Stimulated activated naive CD4-positive, alpha-beta T cell treated with Interleukin-2 at 50 U/mL for 16 hours (primary cell): ENCODE measurements around the gene OTOP3.

Experiments
- DNase-seq: peaks from one replicate; lab custom pipeline; 2025; lab: John Stamatoyannopoulos, UW

The OTOP3 gene

DNA sequence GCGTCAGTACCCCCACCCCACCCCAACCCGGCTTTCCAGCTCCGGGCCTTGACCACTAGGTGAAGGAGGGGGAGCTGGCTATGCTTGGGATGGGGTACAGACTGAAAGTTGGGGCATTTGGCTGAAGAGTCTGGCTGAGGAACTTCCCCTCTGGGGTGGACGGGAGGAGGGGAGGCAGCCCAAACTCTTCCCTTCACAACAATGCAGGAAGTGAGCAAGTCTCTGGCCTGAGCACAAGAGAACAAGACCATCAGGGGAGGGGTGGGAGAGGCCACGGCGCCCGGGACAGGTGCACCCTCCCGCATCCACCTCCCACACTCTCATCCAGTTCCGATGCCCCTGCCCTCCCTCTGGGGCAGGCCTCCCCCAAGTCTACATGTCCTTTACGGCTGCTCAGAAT lies 18.3 kb upstream of the OTOP3 start:
- DNase-seq = no peak

- no peak for DNase-seq
Observed at GRCh38 chr17:74918906-74919305, 16.8 kb upstream of the OTOP3 start.

- no peak for DNase-seq
Observed at GRCh38 chr17:74919440-74920305, 16.0 kb upstream of the OTOP3 start.

DNA sequence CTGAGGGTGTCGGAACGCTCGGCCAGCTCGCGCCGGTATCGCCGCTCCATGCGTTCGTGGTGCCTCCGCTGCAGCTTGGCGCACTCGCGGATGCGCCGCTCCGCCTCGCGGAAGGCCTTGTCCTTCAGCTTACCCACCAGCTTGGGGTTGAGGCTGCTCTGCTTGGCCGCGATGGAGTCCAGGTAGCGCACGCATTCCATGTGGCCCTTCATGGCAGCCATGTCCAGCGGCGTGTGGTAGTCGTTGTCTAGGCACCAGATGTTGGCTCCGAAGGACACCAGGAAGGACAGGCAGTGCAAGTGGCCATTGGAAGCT lies 15.4 kb upstream of the OTOP3 start:
- DNase-seq = no peak

DNA sequence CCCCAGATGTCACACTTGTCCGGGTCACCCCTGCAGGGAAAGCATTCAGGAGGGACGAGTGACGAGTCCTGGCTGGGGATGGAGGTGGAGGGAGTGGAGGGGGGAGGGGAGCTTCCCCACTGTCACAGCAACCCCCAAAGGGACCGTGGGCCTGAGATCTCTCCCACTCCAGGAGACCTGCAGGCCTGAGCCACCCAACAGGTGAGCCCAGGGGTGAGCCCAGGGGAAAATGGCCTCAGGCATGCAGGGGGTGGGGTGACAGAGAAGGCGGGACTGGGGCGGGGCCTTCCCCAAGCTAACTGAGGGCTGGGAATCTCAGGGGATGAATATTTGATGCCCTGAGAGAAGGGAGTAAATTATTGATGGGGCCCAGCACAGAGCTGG lies 15.1 kb upstream of the OTOP3 start:
- DNase-seq = no peak

DNA sequence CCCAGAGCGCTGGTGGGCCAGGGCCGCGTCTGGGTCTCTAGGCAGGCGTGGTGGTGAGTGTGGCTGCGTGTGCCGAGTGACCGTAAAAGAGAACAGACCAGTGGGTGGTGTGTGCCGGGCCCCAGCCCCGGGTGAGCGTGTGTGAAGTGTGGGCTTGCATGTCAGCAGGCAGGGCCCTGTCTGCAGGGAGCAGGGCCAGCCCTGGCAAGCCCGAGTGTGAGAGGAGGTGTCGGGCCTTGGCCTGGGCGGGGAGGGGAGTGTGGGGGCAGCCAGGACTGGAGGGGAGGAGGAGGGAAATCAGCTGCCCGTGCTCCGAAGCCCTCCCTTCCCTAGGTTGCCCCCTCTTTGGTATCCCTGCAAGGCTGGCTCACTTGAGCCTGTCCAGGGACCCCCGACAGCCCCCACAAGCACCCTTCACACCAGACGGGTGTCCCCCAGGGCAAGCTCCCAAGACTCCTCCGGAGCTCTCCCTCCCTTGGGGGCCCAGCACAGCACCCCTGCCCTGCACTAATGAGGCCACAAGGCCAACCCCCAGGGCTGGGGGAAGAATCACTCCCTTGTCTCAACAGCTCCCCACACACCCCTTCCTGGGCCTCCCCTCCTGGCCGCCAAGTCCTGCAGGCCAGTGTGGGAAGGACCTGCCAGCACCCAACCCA lies 14.5 kb upstream of the OTOP3 start:
- DNase-seq = no peak

DNA sequence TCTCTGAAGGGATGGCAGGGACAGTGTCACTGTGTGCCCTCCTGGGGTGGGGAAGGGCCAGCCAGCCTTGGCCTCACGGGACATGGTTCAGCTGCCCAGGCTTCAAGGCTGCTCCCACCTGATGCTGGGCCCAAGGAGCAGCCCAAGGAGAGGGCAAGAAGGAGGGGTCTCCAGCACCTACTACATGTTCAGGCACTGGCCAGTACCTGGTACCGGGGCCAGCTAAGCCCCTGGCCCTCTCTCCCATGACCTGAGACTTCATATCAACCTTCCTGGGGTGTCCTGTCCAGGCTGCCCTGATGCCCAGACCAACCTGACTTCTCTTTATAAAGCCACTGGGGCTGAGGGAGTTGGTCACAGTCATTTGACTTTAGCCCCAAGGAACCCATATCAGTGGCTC lies 13.9 kb upstream of the OTOP3 start:
- DNase-seq = no peak

GRCh38 chr17:74922172-74922571 lies 13.5 kb upstream of the OTOP3 start:
- no peak for DNase-seq

GRCh38 chr17:74922694-74923537 lies 12.8 kb upstream of the OTOP3 start, which contains the start of gene USH1G:
TSS of gene USH1G (minus strand) at chr17:74923255. CDS start at chr17:74923073, 182 bp downstream.
- no peak for DNase-seq

- DNase-seq = peak; percentile 58
Observed at GRCh38 chr17:74923538-74924249, 12.0 kb upstream of the OTOP3 start.

- no peak for DNase-seq
Observed at GRCh38 chr17:74924250-74924948, 11.3 kb upstream of the OTOP3 start, which contains the start of gene OTOP2. TSS of gene OTOP2 (plus strand) at chr17:74924273. CDS start at chr17:74924633, 360 bp downstream.

GRCh38 chr17:74925242-74925641 lies 10.5 kb upstream of the OTOP3 start:
- no peak for DNase-seq

DNA sequence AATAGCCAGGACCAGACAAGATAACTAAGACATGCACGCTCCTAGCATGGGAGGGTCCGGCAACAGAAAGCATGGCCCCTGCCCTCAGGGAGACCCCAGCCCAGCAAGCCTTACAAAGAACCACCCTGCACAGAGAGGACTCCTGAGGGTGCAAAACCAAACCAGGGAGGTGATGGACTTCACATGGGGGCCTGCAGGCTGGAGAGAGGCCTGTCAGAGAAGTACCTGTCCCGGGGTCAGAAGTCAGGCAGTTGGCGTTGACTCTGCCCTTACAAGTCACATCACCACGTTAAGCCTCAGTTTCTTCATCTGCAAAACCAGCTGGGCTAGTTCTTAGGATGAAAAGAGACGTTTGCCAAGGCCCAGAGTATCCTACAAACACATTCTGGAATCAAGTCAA lies 6.9 kb upstream of the OTOP3 start:
- no peak for DNase-seq

DNA sequence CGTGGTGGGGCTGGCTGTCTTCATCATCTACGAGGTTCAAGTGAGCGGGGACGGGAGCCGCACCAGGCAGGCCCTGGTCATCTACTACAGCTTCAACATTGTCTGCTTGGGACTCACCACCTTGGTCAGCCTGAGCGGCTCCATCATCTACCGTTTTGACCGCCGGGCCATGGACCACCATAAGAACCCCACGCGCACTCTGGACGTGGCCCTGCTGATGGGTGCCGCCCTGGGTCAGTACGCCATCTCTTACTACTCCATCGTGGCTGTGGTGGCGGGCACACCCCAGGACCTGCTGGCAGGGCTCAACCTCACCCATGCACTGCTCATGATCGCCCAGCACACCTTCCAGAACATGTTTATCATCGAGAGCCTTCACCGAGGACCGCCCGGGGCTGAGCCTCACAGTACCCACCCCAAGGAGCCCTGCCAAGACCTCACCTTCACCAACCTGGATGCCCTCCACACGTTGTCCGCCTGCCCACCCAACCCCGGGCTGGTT lies 5.1 kb upstream of the OTOP3 start:
- DNase-seq = no peak

DNA sequence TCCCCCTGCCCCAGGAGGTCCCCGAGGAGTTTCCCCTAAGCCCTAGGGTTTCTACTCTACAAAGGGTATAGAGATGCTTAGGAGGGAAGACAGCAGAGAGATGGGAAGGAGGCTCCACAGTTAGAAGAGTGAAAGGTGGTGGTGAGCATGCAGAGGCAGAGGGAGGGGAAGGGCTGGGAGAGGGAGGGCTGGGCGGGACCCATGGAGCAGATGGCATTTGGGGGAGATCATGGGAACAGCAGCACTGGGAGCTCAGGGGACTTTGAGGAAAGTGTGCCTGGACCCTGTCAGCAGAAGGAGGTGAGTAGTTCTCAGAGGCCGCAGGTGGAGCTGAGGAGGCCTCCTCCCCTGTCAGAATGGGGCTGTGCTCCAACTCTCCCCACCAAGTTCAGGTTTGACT lies 650 bp upstream of the OTOP3 start:
- no peak for DNase-seq

DNA sequence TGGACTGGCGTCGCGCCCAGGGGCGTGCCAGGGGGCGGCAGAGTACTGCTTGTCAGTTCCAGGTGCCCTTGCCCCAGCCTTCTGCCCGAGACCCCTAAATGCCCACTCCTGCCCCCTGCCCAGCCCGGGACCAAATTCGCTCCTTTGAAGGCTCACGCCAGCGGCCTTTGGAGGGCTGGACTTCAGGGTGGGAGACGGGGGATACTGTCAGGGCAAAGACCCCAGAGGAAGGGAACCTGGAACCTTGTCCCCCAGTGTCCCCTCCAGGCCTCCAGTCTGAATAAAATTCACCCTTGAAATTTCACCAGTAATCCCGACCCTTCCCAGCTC lies 737 bp downstream of the OTOP3 start:
- no peak for DNase-seq

DNA sequence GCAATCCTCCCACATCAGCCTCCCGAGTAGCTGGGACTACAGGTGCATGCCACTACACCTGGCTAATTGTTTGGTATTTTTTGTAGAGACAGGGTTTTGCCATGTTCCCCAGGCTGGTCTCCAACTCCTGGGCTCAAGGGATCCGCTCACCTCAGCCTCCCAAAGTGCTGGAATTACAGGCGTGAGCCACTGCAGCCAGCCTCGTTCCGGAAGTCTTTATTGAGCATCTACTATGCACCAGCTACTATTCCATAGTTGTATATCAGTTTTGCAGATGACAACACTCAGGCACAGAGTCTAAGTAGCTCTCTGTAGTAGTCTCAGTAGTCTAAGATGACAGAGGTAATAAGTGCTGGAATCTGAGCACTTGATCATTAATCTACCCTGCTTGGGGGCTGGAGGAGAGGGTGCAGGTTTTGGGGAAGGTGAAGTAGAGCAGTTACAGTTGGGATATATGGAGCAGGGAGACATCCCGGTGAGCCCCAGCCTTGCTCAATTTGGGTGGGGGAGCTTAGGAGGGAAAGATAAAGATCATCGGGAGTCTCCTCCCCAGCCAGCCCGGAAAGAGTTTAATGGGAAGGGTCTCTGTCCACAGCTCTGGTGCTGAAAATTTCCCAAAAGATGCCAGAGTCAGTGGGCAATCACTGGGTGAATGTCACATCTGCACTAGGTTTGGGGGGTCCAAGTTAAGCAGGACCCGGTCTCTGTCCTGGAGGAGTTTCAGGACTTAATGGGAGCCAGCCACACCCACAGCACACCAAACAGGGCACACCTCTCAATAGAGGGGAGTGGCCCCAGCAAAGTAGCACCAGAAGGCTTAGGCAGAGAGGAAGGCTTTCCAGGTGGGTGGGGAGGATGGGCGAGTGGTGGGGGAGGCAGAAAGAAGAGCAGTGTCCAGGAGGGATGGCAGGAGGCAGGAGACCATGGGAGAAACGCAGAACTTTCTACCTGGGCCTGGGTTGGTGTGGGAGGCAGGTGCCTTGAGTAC lies 1.7 kb downstream of the OTOP3 start:
- no peak for DNase-seq

- no peak for DNase-seq
Observed at GRCh38 chr17:74938194-74938950, 2.7 kb downstream of the OTOP3 start.

- no peak for DNase-seq
Observed at GRCh38 chr17:74939534-74939933, 3.8 kb downstream of the OTOP3 start.
